Mesenchymal stem cell (in vitro differentiated cells and primary cell): Measurements from ENCODE around the gene KCNK4.
A peak's percentile ranks its signal among the peaks of the same experiment; 100 is the strongest.

Experiments
- DNase-seq: peaks from one replicate; pipeline ENCODE4 v3.0.0-alpha.2; 2013
- H2AFZ ChIP-seq: one replicate; pipeline ENCODE4 v1.6.1; 2013; ENCODE audit warnings: low read depth, mild to moderate bottlenecking, control low read depth, inconsistent platforms, low read length, moderate library complexity
- H2AK5ac ChIP-seq: 2 replicates; pipeline ENCODE4 v1.6.1; 2013; ENCODE audit warnings: low read length, moderate library complexity, mild to moderate bottlenecking, inconsistent platforms; ENCODE audit not compliant: severe bottlenecking
- H2BK120ac ChIP-seq: one replicate; pipeline ENCODE4 v1.6.1; 2013; ENCODE audit warnings: low read depth, mild to moderate bottlenecking, inconsistent platforms, low read length, moderate library complexity
- H2BK12ac ChIP-seq, 2 experiments: one replicate each; pipeline ENCODE4 v1.6.1; 2013; ENCODE audit warnings: inconsistent platforms in 2 of 2, low read length in 2 of 2, mild to moderate bottlenecking in 2 of 2, moderate library complexity in 2 of 2, control low read depth in 1 of 2
- H2BK15ac ChIP-seq: one replicate; pipeline ENCODE4 v1.6.1; 2013; ENCODE audit warnings: mild to moderate bottlenecking, low read depth, inconsistent platforms; ENCODE audit not compliant: poor library complexity, severe bottlenecking
- H2BK5ac ChIP-seq: 2 replicates; pipeline ENCODE4 v1.6.1; 2013; ENCODE audit warnings: low read depth, mild to moderate bottlenecking, low read length, control low read depth, inconsistent platforms; ENCODE audit not compliant: poor library complexity, severe bottlenecking
- H3K14ac ChIP-seq, 2 experiments: one replicate each; pipeline ENCODE4 v1.6.1; 2013; ENCODE audit warnings: inconsistent platforms in 2 of 2, low read length in 2 of 2, control low read depth in 1 of 2, mild to moderate bottlenecking in 1 of 2, moderate library complexity in 1 of 2
- H3K18ac ChIP-seq, 2 experiments: one replicate each; pipeline ENCODE4 v1.6.1; 2013; ENCODE audit warnings: inconsistent platforms in 2 of 2, low read length in 2 of 2, control low read depth in 1 of 2, low read depth in 1 of 2, mild to moderate bottlenecking in 1 of 2
- H3K23ac ChIP-seq, 2 experiments: one replicate each; pipeline ENCODE4 v1.6.1; 2013; ENCODE audit warnings: inconsistent platforms in 2 of 2, low read length in 2 of 2, mild to moderate bottlenecking in 2 of 2, moderate library complexity in 2 of 2, control low read depth in 1 of 2
- H3K27ac ChIP-seq: 2 replicates; pipeline ENCODE4 v1.5.1; 2013; ENCODE audit warnings: mild to moderate bottlenecking, moderate library complexity, low read length, control low read depth, inconsistent platforms; ENCODE audit not compliant: poor library complexity, severe bottlenecking
- H3K27me3 ChIP-seq, 2 experiments: 2 replicates each; pipeline versions ENCODE4 v1.6.1 to v1.7.0; 2013; ENCODE audit warnings: low read length in 2 of 2, mild to moderate bottlenecking in 2 of 2, moderate library complexity in 2 of 2, control low read depth in 1 of 2, inconsistent platforms in 1 of 2; ENCODE audit not compliant: control insufficient read depth in 1 of 2, insufficient read depth in 1 of 2
- H3K36me3 ChIP-seq, 2 experiments: 2 replicates each; pipeline versions ENCODE4 v1.6.1 to v1.7.0; 2013; ENCODE audit warnings: low read length in 2 of 2, control low read depth in 1 of 2, inconsistent platforms in 1 of 2, low read depth in 1 of 2, mild to moderate bottlenecking in 1 of 2; ENCODE audit not compliant: insufficient read depth in 2 of 2, control insufficient read depth in 1 of 2
- H3K4ac ChIP-seq, 2 experiments: one replicate each; pipeline ENCODE4 v1.6.1; 2013; ENCODE audit warnings: inconsistent platforms in 2 of 2, low read length in 2 of 2, mild to moderate bottlenecking in 2 of 2, moderate library complexity in 2 of 2, control low read depth in 1 of 2, low read depth in 1 of 2
- H3K4me1 ChIP-seq: 2 replicates; pipeline ENCODE4 v1.6.1; 2013; ENCODE audit warnings: low read depth, low read length, control low read depth; ENCODE audit not compliant: control insufficient read depth, insufficient read depth
- H3K4me2 ChIP-seq: 2 replicates; pipeline ENCODE4 v1.6.1; 2013; ENCODE audit warnings: low read length, mild to moderate bottlenecking, inconsistent platforms; ENCODE audit not compliant: poor library complexity, severe bottlenecking
- H3K4me3 ChIP-seq, 2 experiments: 2 replicates each; pipeline versions ENCODE4 v1.5.1 to v1.7.0; 2013; ENCODE audit warnings: low read length in 2 of 2, mild to moderate bottlenecking in 2 of 2, control low read depth in 1 of 2, low read depth in 1 of 2; ENCODE audit not compliant: insufficient read depth in 1 of 2
- H3K79me1 ChIP-seq: replicated peaks from 2 replicates; pipeline ENCODE4 v1.6.1; 2013; ENCODE audit warnings: mild to moderate bottlenecking, control low read depth, low read length, inconsistent platforms; ENCODE audit not compliant: poor library complexity, severe bottlenecking
- H3K9ac ChIP-seq: 2 replicates; pipeline ENCODE4 v1.7.0; 2013; ENCODE audit warnings: mild to moderate bottlenecking, low read length, moderate library complexity
- H3K9me3 ChIP-seq: 2 replicates; pipeline ENCODE4 v1.7.0; 2013; ENCODE audit warnings: mild to moderate bottlenecking, low read length; ENCODE audit not compliant: control insufficient read depth
- H4K8ac ChIP-seq: one replicate; pipeline ENCODE4 v1.6.1; 2013; ENCODE audit warnings: inconsistent platforms, mild to moderate bottlenecking, low read length, moderate library complexity
- H4K91ac ChIP-seq: one replicate; pipeline ENCODE4 v1.6.1; 2013; ENCODE audit warnings: mild to moderate bottlenecking, low read length, inconsistent platforms
- WGBS: methylation state at CpG from one replicate; pipeline ENCODE4 v1.1.7; 2013; ENCODE audit warnings: mixed read lengths; 5-methylcytosine and 5-hydroxymethylcytosine counted together

Gene KCNK4

GRCh38 chr11:64284962-64285884 is 5.9 kb upstream of the KCNK4 start, which contains the start of gene GPR137:
GPR137 (plus strand) TSS chr11:64285848; CDS start chr11:64286525, 677 bp downstream.
- H3K9ac ChIP-seq = peak within 1 kb of the TSS; percentile 97
- peak within 1 kb of the TSS; percentile 53 for H2BK5ac ChIP-seq
- H3K4ac ChIP-seq = peak within 1 kb of the TSS; percentile 73 to 94
- H2AFZ ChIP-seq = peak within 1 kb of the TSS; percentile 66
- H3K27me3 ChIP-seq = peaks cover under 1 to 2% of the 10 kb centered on the region in 2 experiments
- peaks cover 26% of the 10 kb centered on the region for H3K4me1 ChIP-seq
- peak within 1 kb of the TSS; percentile 86 for H3K27ac ChIP-seq
- H3K79me1 ChIP-seq = peaks cover 46% of the 10 kb centered on the region
- WGBS = under 1% methylated on average over 89 of the region's 102 CpGs
- peak within 1 kb of the TSS; percentile 49 to 87 for H3K18ac ChIP-seq
- H3K9me3 ChIP-seq = no peaks in the 10 kb centered on the region
- H2BK15ac ChIP-seq = peak within 1 kb of the TSS; percentile 61
- peak within 1 kb of the TSS in 1 of 2 experiments; percentile 56 for H2BK12ac ChIP-seq
- H3K23ac ChIP-seq = peak within 1 kb of the TSS in 1 of 2 experiments; percentile 61
- H3K4me3 ChIP-seq = peak within 1 kb of the TSS; percentile 83 to 97
- peak within 1 kb of the TSS; percentile 85 for H4K8ac ChIP-seq
- H4K91ac ChIP-seq = peak within 1 kb of the TSS; percentile 85
- peak within 1 kb of the TSS; percentile 78 for H2BK120ac ChIP-seq
- H3K4me2 ChIP-seq = peak within 1 kb of the TSS; percentile 98
- no peak within 1 kb of the TSS for H2AK5ac ChIP-seq
- peak within 1 kb of the TSS; percentile 5 to 78 for H3K14ac ChIP-seq
- peaks cover 19 to 43% of the 10 kb centered on the region in 2 experiments for H3K36me3 ChIP-seq
- DNase-seq = peak; percentile 84

DNA sequence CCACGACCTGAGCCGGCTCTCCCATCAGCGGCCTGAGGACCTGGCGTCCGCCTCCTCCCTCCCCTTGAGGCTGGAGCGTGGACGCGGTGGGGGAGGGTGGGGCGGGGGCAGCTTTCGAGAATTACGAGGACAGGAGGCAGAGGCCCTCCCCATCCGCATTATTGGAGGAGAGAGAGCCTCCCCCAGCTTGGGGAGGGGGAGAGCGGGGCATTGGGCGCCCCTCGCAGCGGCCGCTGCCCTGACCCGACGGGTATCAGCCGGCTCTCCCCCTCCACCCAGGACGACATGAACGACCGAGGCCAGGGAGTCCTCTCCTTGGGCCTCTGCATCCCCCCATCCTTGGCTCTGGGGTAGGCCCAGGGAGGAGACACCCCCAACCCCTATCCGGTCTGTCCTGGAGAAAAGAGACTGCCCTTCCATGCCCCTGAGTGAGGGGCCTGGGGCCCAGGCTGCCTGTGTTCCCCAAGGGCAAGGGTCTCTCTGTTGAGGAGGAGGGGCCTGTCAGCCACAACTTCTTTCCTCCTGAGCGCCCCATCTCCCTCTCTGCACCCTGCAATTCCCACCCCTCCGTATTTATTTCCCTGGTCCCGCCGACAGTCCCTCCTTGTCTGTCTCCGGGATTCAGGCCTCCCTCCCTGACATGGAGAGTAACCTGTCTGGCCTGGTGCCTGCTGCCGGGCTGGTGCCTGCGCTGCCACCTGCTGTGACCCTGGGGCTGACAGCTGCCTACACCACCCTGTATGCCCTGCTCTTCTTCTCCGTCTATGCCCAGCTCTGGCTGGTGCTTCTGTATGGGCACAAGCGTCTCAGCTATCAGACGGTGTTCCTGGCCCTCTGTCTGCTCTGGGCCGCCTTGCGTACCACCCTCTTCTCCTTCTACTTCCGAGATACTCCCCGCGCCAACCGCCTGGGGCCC is 5.0 kb upstream of the KCNK4 start:
- Histone ChIP-seq H2AFZ (peak overlapping the region; percentile 66), H3K9me3 (no peaks in the 10 kb centered on the region), H3K27ac (no peak overlapping the region), H3K27me3 (peaks cover 10 to 12% of the 10 kb centered on the region in 2 experiments), H2AK5ac (no peak overlapping the region), H3K9ac (peak overlapping the region; percentile 97), H3K18ac (peak overlapping the region; percentile 49 to 61), H4K91ac (peak overlapping the region; percentile 83), H3K4ac (peak overlapping the region; percentile 15 to 52), H3K4me3 (peak overlapping the region; percentile 83 to 97), H2BK12ac (no peak overlapping the region), H3K14ac (peak overlapping the region in 1 of 2 experiments; percentile 78), H3K23ac (peak overlapping the region in 1 of 2 experiments; percentile 61), H3K4me1 (peaks cover 27% of the 10 kb centered on the region), H2BK15ac (no peak overlapping the region), H3K79me1 (peaks cover 45% of the 10 kb centered on the region), H3K4me2 (peak overlapping the region; percentile 98), H2BK5ac (no peak overlapping the region), H3K36me3 (peaks cover 18 to 43% of the 10 kb centered on the region in 2 experiments), H4K8ac (peak overlapping the region; percentile 77), H2BK120ac (peak overlapping the region; percentile 78)
- WGBS = 44% methylated on average over 29 of the region's 40 CpGs
- DNase-seq = no peak

DNA sequence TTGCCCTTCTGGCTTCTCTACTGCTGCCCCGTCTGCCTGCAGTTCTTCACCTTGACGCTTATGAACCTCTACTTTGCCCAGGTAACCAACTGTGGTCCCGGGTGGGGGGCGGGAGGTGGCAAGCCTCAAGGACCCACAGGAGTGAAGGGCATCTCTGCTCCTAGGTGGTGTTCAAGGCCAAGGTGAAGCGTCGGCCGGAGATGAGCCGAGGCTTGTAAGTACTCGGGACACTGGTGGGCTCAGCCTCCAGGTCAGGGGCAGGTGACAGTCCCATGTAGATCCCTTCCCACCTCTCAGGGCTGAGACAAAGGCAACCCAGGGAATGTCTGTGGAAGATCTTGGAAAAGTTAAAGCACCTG is 4.3 kb upstream of the KCNK4 start:
- Histone ChIP-seq H2AFZ (no peak overlapping the region), H3K4me2 (no peak overlapping the region), H3K23ac (no peak overlapping the region), H3K27me3 (peaks cover 13 to 14% of the 10 kb centered on the region in 2 experiments), H3K36me3 (peaks cover 14 to 40% of the 10 kb centered on the region in 2 experiments), H2BK15ac (no peak overlapping the region), H2BK12ac (no peak overlapping the region), H4K8ac (peak overlapping the region; percentile 57), H3K4ac (no peak overlapping the region), H3K4me1 (peaks cover 33% of the 10 kb centered on the region), H2AK5ac (no peak overlapping the region), H3K18ac (no peak overlapping the region), H2BK120ac (no peak overlapping the region), H3K79me1 (peaks cover 41% of the 10 kb centered on the region), H4K91ac (peak overlapping the region; percentile 3), H2BK5ac (no peak overlapping the region), H3K9me3 (no peaks in the 10 kb centered on the region), H3K4me3 (peak overlapping the region in 1 of 2 experiments; percentile 97), H3K14ac (no peak overlapping the region), H3K9ac (peak overlapping the region; percentile 97), H3K27ac (no peak overlapping the region)
- DNase-seq = no peak
- 94% methylated on average over 9 of the region's 9 CpGs for WGBS
